Liver (tissue), 9 donors: ENCODE results near the gene COX4I1. TPM values are rescaled to one million over a fixed set of nuclear protein-coding genes. Genes with fewer than 3 reads are reported as not detected.

Experiments
- DNase-seq: peaks from one replicate; pipeline ENCODE4 v3.0.0-alpha.2; 2017; ENCODE audit warnings: low spot score
- H3K27ac ChIP-seq, 2 donors: one replicate each; pipeline ENCODE4 v1.7.0; 2013; ENCODE audit warnings: inconsistent platforms in 2 of 2, low read length in 2 of 2, control low read depth in 1 of 2, low read depth in 1 of 2, mild to moderate bottlenecking in 1 of 2
- H3K27me3 ChIP-seq, 4 donors: one replicate each; pipeline versions ENCODE4 v1.6.1 to v1.7.0; 2013; ENCODE audit warnings: low read length in 3 of 4, inconsistent platforms in 1 of 4, mild to moderate bottlenecking in 1 of 4, moderate library complexity in 1 of 4; ENCODE audit not compliant: control insufficient read depth in 4 of 4, insufficient read depth in 4 of 4
- H3K36me3 ChIP-seq, 4 donors: one replicate each; pipeline versions ENCODE4 v1.6.1 to v1.7.0; 2013; ENCODE audit warnings: low read length in 3 of 4, mild to moderate bottlenecking in 3 of 4, low read depth in 1 of 4, moderate library complexity in 1 of 4; ENCODE audit not compliant: control insufficient read depth in 4 of 4, insufficient read depth in 3 of 4
- H3K4me1 ChIP-seq, 4 donors: one replicate each; pipeline versions ENCODE4 v1.6.1 to v1.7.0; 2013; ENCODE audit warnings: low read length in 3 of 4, mild to moderate bottlenecking in 3 of 4, moderate library complexity in 1 of 4; ENCODE audit not compliant: control insufficient read depth in 4 of 4, insufficient read depth in 4 of 4
- H3K4me3 ChIP-seq, 3 donors: one replicate each; pipeline versions ENCODE4 v1.6.1 to v1.7.0; 2013; ENCODE audit warnings: low read length in 3 of 3, control low read depth in 1 of 3, low read depth in 1 of 3, mild to moderate bottlenecking in 1 of 3
- H3K9ac ChIP-seq, 2 donors: one replicate each; pipeline ENCODE4 v1.7.0; 2013; ENCODE audit warnings: low read length in 2 of 2, mild to moderate bottlenecking in 2 of 2, moderate library complexity in 2 of 2, control low read depth in 1 of 2, low read depth in 1 of 2
- H3K9me3 ChIP-seq, 4 donors: one replicate each; pipeline versions ENCODE4 v1.6.1 to v1.7.0; 2013; ENCODE audit warnings: low read length in 3 of 4; ENCODE audit not compliant: control insufficient read depth in 4 of 4
- ATF3 ChIP-seq: IDR thresholded peaks from 2 replicates; pipeline ENCODE4 v1.6.1; 2016; ENCODE audit warnings: antibody characterized with exemption
- CTCF ChIP-seq: fragments of 150-350 bp; IDR thresholded peaks from 2 replicates; pipeline ENCODE4 v1.5.1; 2017; ENCODE audit warnings: improper control_type of control experiment, low read depth, low read length; ENCODE audit not compliant: missing input control
- EGR1 ChIP-seq, 2 donors: IDR thresholded peaks; 2 replicates each; pipeline ENCODE4 v1.6.1; 2016 to 2018; ENCODE audit warnings: antibody characterized with exemption in 2 of 2, low read depth in 2 of 2
- FOXA1 ChIP-seq: IDR thresholded peaks from 2 replicates; pipeline ENCODE4 v1.6.1; 2016; ENCODE audit warnings: antibody characterized with exemption
- FOXA2 ChIP-seq: IDR thresholded peaks from 2 replicates; pipeline ENCODE4 v1.6.1; 2016; ENCODE audit warnings: antibody characterized with exemption
- GABPA ChIP-seq, 2 donors: IDR thresholded peaks in 1 of 2; conservative IDR thresholded peaks in 1 of 2; 2 replicates each; pipeline ENCODE4 v1.6.1; 2016; ENCODE audit warnings: antibody characterized with exemption in 2 of 2, mild to moderate bottlenecking in 1 of 2, moderate library complexity in 1 of 2
- HNF4A ChIP-seq, 2 donors: conservative IDR thresholded peaks; 2 replicates each; pipeline ENCODE4 v1.6.1; 2016; ENCODE audit warnings: antibody characterized with exemption in 2 of 2, mild to moderate bottlenecking in 2 of 2
- HNF4G ChIP-seq: IDR thresholded peaks from 2 replicates; pipeline ENCODE4 v1.6.1; 2016; ENCODE audit warnings: antibody characterized with exemption
- JUND ChIP-seq, 2 donors: IDR thresholded peaks; 2 replicates each; pipeline ENCODE4 v1.6.1; 2016; ENCODE audit warnings: antibody characterized with exemption in 2 of 2
- MAX ChIP-seq: IDR thresholded peaks from 2 replicates; pipeline ENCODE4 v1.6.1; 2016; ENCODE audit warnings: antibody characterized with exemption
- NR2F2 ChIP-seq: IDR thresholded peaks from 2 replicates; pipeline ENCODE4 v1.6.1; 2016; ENCODE audit warnings: antibody characterized with exemption
- RAD21 ChIP-seq, 2 donors: IDR thresholded peaks; 2 replicates each; pipeline ENCODE4 v1.6.1; 2016; ENCODE audit warnings: antibody characterized with exemption in 2 of 2, mild to moderate bottlenecking in 2 of 2
- REST ChIP-seq: IDR thresholded peaks from 2 replicates; pipeline ENCODE4 v1.6.1; 2016; ENCODE audit warnings: antibody characterized with exemption, mild to moderate bottlenecking
- RXRA ChIP-seq, 2 donors: IDR thresholded peaks; 2 replicates each; pipeline ENCODE4 v1.6.1; 2017 to 2018; ENCODE audit warnings: antibody characterized with exemption in 2 of 2, mild to moderate bottlenecking in 1 of 2
- SP1 ChIP-seq: IDR thresholded peaks from 2 replicates; pipeline ENCODE4 v1.6.1; 2018; ENCODE audit warnings: antibody characterized with exemption, mild to moderate bottlenecking
- TAF1 ChIP-seq: conservative IDR thresholded peaks from 2 replicates; pipeline ENCODE4 v1.6.1; 2016; ENCODE audit warnings: antibody characterized with exemption, mild to moderate bottlenecking
- YY1 ChIP-seq: IDR thresholded peaks from 2 replicates; pipeline ENCODE4 v1.6.1; 2016; ENCODE audit warnings: antibody characterized with exemption, mild to moderate bottlenecking
- ZBTB33 ChIP-seq: IDR thresholded peaks from 2 replicates; pipeline ENCODE4 v1.6.1; 2016; ENCODE audit warnings: antibody characterized with exemption
- WGBS: extraction: QIAGEN DNeasy Blood & Tissue Kit; methylation state at CpG from one replicate; pipeline ENCODE4 v1.1.7; 2013; 5-methylcytosine and 5-hydroxymethylcytosine counted together
- polyA plus RNA-seq, 2 donors: library from polyadenylated mRNA; stranded (reverse) in 1 of 2; unstranded in 1 of 2; fragments of 200-250 nt in 1 of 2; fragments of >200 nt in 1 of 2; fragmentation: Nextera tagmentation in 1 of 2; extraction: Ambion mirVana in 1 of 2; gene quantifications; one replicate each; pipeline versions ENCODE4 v1.2.1 to v1.2.3, GENCODE V29; 2013 to 2015
- total RNA-seq, 2 donors: library from RNA; depleted of rRNA; stranded (reverse); fragments of >200 nt; gene quantifications; one replicate each; pipeline ENCODE4 v1.2.3, GENCODE V29; 2014
- donor health status: healthy.
- donor health status: healthy.
- donor health status: healthy.
- donor health status: healthy.
- donor health status: healthy.

Gene COX4I1
- total and polyA plus RNA-seq, 4 donors: 186 to 576 (median 331) TPM

GRCh38 chr16:85810742-85811115, 11.2 kb downstream of the COX4I1 start:
- H3K27me3 ChIP-seq: no peaks in the 10 kb centered on the region
- no peak for TF ChIP-seq MAX
- no peak for TF ChIP-seq CTCF
- no peak for TF ChIP-seq NR2F2
- no peak for TF ChIP-seq ZBTB33
- no peak for TF ChIP-seq FOXA2
- no peak for TF ChIP-seq YY1
- TF ChIP-seq SP1: no peak
- WGBS: 93% methylated on average over 7 of the region's 7 CpGs

GRCh38 chr16:85812031-85812807, 12.7 kb downstream of the COX4I1 start:
- H3K27ac ChIP-seq: no peak overlapping the region
- no peak for TF ChIP-seq EGR1 (IDR thresholded peaks at IDR 0.05; ENCODE audit: low read depth in 2 of 2)
- TF ChIP-seq JUND (IDR thresholded peaks at IDR 0.05): no peak
- TF ChIP-seq MAX: no peak
- no peak for TF ChIP-seq RXRA (IDR thresholded peaks at IDR 0.05)
- no peak for TF ChIP-seq ATF3
- TF ChIP-seq FOXA1: no peak
- no peak for TF ChIP-seq FOXA2
- no peak for TF ChIP-seq ZBTB33
- no peak for TF ChIP-seq HNF4G
- TF ChIP-seq TAF1: no peak
- TF ChIP-seq YY1: no peak
- no peak for TF ChIP-seq GABPA (IDR thresholded peaks at IDR 0.05 in 1 of 2, conservative IDR thresholded peaks at IDR 0.05 in 1 of 2)
- TF ChIP-seq RAD21 (IDR thresholded peaks at IDR 0.05): no peak
- TF ChIP-seq NR2F2: no peak
- no peak for TF ChIP-seq HNF4A (conservative IDR thresholded peaks at IDR 0.05)
- no peak for TF ChIP-seq REST
- no peak for TF ChIP-seq SP1
- TF ChIP-seq CTCF: no peak
- no peaks in the 10 kb centered on the region for H3K4me1 ChIP-seq
- no peak overlapping the region for H3K4me3 ChIP-seq
- H3K9ac ChIP-seq: no peak overlapping the region
- no peaks in the 10 kb centered on the region for H3K27me3 ChIP-seq
- H3K9me3 ChIP-seq: no peaks in the 10 kb centered on the region
- DNase-seq: no peak
- peaks cover 0 to 1% (median 0%) of the 10 kb centered on the region in 4 donors for H3K36me3 ChIP-seq
- 53% methylated on average over 37 of the region's 37 CpGs for WGBS

More at GRCh38 chr16:85810742-85811115, 11.2 kb downstream of the COX4I1 start:
- peaks cover 5 to 14% (median 13%) of the 10 kb centered on the region in 4 donors for H3K36me3 ChIP-seq
- H3K4me1 ChIP-seq: no peaks in the 10 kb centered on the region
- H3K27ac ChIP-seq: no peak overlapping the region
- no peak overlapping the region for H3K9ac ChIP-seq
- DNase-seq: no peak
- H3K4me3 ChIP-seq: no peak overlapping the region
- H3K9me3 ChIP-seq: no peaks in the 10 kb centered on the region
